ENCODE measurements around the gene RNF130. TPM values are rescaled to one million over a fixed set of nuclear protein-coding genes. Genes with fewer than 3 reads are reported as not detected.
"Not testable (repeated sequence)": the region's sequence is repeated elsewhere in the genome, so short reads cannot be mapped to it uniquely, and the experiment has no call there.

The RNF130 gene
- total RNA-seq, 4 donors from 2014 or later, result 55.0 to 121 (median 69.4) TPM

DNA sequence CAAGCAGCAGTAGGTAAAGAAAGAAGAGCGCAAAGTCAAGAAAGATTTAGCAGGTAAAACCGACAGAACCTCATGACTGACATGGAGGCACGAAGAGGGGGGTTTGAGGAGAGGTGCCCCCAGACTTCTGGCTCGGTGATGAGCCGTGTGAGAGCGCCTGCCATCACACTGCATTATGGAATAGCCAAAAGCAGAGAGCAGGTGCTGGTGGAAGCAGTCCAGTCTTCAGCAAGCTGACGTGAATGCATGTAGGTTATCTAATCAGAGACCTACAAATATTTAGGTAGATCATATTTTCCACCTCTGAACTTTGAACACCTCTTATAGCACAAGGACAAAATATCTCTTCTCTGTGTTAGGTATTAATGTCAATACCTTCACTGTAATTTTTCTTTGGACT lies 68.4 kb downstream of the RNF130 start:
- Histone ChIP-seq H3K36me3 (no peaks in the 10 kb centered on the region), H3K4me3 (replicated peaks in 1 of 3) (no peak overlapping the region), H3K4me1 (no peaks in the 10 kb centered on the region), H3K9me3 (no peaks in the 10 kb centered on the region), H3K27ac (no peak overlapping the region), H3K27me3 (no peaks in the 10 kb centered on the region)
- TF ChIP-seq CTCF (IDR thresholded peaks at IDR 0.05) (no peak), POLR2A (IDR thresholded peaks at IDR 0.05) (no peak)
- no peak for DNase-seq
- intact Hi-C loops (cut with DNase I), result no loop called here
- 84 to 96% methylated on average over 7 of the region's 7 CpGs for WGBS, 2 donors

GRCh38 chr5:180001742-180002141 lies 69.8 kb downstream of the RNF130 start:
- DNase-seq, result no peak
- Histone ChIP-seq H3K27me3 (no peaks in the 10 kb centered on the region), H3K27ac (no peak overlapping the region), H3K9me3 (no peaks in the 10 kb centered on the region), H3K36me3 (no peaks in the 10 kb centered on the region), H3K4me3 (replicated peaks in 1 of 3) (no peak overlapping the region), H3K4me1 (no peaks in the 10 kb centered on the region)
- intact Hi-C loops (cut with DNase I), result no loop called here
- no peak for TF ChIP-seq CTCF (IDR thresholded peaks at IDR 0.05)
- no peak for TF ChIP-seq POLR2A (IDR thresholded peaks at IDR 0.05)
- 90 to 100% methylated on average over 2 of the region's 2 CpGs for WGBS, 2 donors

DNA sequence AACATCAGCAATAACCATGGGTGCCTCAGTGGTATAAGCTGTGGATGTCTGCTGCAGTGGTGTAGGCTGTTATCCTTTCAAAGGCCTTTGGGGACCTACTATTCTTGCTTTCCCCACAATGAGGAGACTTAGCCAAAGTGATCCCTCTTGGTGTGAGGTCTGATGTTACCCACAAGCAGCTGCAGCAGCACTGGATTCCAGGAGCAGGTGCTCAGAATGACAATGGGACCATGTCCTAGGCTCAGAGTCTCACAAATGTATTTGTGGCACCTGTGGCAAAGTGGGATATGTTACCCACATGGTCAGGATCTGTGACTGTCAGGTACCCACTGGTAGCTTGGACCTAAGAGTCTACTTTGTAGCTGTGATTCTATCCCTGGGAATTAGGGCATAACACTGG lies 70.4 kb downstream of the RNF130 start:
- Histone ChIP-seq H3K36me3 (no peaks in the 10 kb centered on the region), H3K4me1 (no peaks in the 10 kb centered on the region), H3K4me3 (replicated peaks in 1 of 3) (no peak overlapping the region), H3K27me3 (no peaks in the 10 kb centered on the region), H3K27ac (no peak overlapping the region), H3K9me3 (no peaks in the 10 kb centered on the region)
- TF ChIP-seq CTCF (IDR thresholded peaks at IDR 0.05), result no peak
- no peak for TF ChIP-seq POLR2A (IDR thresholded peaks at IDR 0.05)
- no peak for DNase-seq
- intact Hi-C loops (cut with DNase I), result no loop called here

- no peaks in the 10 kb centered on the region for H3K4me1 ChIP-seq
- no peak for DNase-seq
- no peak for TF ChIP-seq CTCF (IDR thresholded peaks at IDR 0.05)
- TF ChIP-seq POLR2A (IDR thresholded peaks at IDR 0.05), result no peak
- no peaks in the 10 kb centered on the region for H3K36me3 ChIP-seq
- intact Hi-C loops (cut with DNase I), result no loop called here
- H3K27me3 ChIP-seq, result no peaks in the 10 kb centered on the region
- no peak overlapping the region for H3K4me3 ChIP-seq (replicated peaks in 1 of 3)
- H3K9me3 ChIP-seq, result no peaks in the 10 kb centered on the region
- H3K27ac ChIP-seq, result no peak overlapping the region
- 94 to 100% methylated on average over 1 of the region's 1 CpG for WGBS, 2 donors
Observed at GRCh38 chr5:179998485-179998884, 73.1 kb downstream of the RNF130 start.

DNA sequence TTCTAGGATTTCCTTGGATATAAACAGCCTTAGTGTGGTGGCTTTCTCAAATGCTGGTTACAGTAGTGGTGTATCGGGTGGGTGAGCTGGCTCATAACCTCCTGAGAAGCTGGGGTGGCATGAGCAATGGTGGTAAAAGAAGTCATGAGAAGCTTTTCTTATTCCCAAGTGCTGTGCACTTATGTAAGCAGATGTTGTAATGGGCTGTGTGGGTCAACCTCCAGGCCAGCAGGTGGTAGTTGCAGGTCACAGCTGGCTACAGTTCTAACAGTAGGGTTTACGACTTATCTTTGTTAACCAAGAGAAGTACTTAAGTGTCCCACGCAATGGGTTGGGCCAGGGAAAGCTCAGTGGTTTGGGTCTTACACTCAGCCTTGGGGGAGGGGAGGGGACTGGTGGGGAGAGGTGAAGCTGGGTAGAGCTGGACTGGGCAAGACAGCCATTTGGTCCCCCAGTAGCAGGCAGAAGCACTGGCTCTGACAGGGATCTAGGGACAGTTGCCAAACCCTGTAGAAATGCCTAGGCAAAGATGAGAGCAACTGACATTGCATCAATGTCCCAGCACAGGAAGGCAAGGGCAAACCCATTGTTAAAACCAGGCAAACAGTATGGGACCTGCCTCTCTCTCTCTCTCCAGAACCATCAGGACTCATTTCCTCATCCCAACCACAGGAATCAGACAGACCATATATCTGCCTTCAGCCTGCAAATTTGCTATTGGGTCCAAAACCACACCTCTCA lies 76.8 kb downstream of the RNF130 start:
- intact Hi-C loops (cut with DNase I), result no loop called here
- TF ChIP-seq POLR2A (IDR thresholded peaks at IDR 0.05), result no peak
- no peak for TF ChIP-seq CTCF (IDR thresholded peaks at IDR 0.05)
- Histone ChIP-seq H3K4me3 (replicated peaks in 1 of 3) (no peak overlapping the region), H3K36me3 (no peaks in the 10 kb centered on the region), H3K27ac (no peak overlapping the region), H3K4me1 (no peaks in the 10 kb centered on the region), H3K27me3 (no peaks in the 10 kb centered on the region), H3K9me3 (no peaks in the 10 kb centered on the region)
- no peak for DNase-seq
- 92 to 96% methylated on average over 3 of the region's 3 CpGs for WGBS, 2 donors

- H3K27me3 ChIP-seq; DNase-seq; H3K27ac ChIP-seq; H3K9me3 ChIP-seq; H3K4me3 ChIP-seq (replicated peaks in 1 of 3); H3K4me1 ChIP-seq; intact Hi-C loops (cut with DNase I); H3K36me3 ChIP-seq: not testable (repeated sequence)
- 94 to 100% methylated on average over 4 of the region's 4 CpGs for WGBS, 2 donors
Observed at GRCh38 chr5:179992855-179993254, 78.7 kb downstream of the RNF130 start.
